Mesenchymal stem cell (in vitro differentiated cells and primary cell): Measurements from ENCODE around the gene CD8B.

Experiments used
- DNase-seq: peaks from one replicate; pipeline ENCODE4 v3.0.0-alpha.2; 2013
- H2AFZ ChIP-seq: one replicate; pipeline ENCODE4 v1.6.1; 2013; ENCODE audit warnings: low read depth, mild to moderate bottlenecking, control low read depth, inconsistent platforms, low read length, moderate library complexity
- H2AK5ac ChIP-seq: 2 replicates; pipeline ENCODE4 v1.6.1; 2013; ENCODE audit warnings: low read length, moderate library complexity, mild to moderate bottlenecking, inconsistent platforms; ENCODE audit not compliant: severe bottlenecking
- H2BK120ac ChIP-seq: one replicate; pipeline ENCODE4 v1.6.1; 2013; ENCODE audit warnings: low read depth, mild to moderate bottlenecking, inconsistent platforms, low read length, moderate library complexity
- H2BK12ac ChIP-seq, 2 experiments: one replicate each; pipeline ENCODE4 v1.6.1; 2013; ENCODE audit warnings: inconsistent platforms in 2 of 2, low read length in 2 of 2, mild to moderate bottlenecking in 2 of 2, moderate library complexity in 2 of 2, control low read depth in 1 of 2
- H2BK15ac ChIP-seq: one replicate; pipeline ENCODE4 v1.6.1; 2013; ENCODE audit warnings: mild to moderate bottlenecking, low read depth, inconsistent platforms; ENCODE audit not compliant: poor library complexity, severe bottlenecking
- H2BK5ac ChIP-seq: 2 replicates; pipeline ENCODE4 v1.6.1; 2013; ENCODE audit warnings: low read depth, mild to moderate bottlenecking, low read length, control low read depth, inconsistent platforms; ENCODE audit not compliant: poor library complexity, severe bottlenecking
- H3K14ac ChIP-seq, 2 experiments: one replicate each; pipeline ENCODE4 v1.6.1; 2013; ENCODE audit warnings: inconsistent platforms in 2 of 2, low read length in 2 of 2, control low read depth in 1 of 2, mild to moderate bottlenecking in 1 of 2, moderate library complexity in 1 of 2
- H3K18ac ChIP-seq, 2 experiments: one replicate each; pipeline ENCODE4 v1.6.1; 2013; ENCODE audit warnings: inconsistent platforms in 2 of 2, low read length in 2 of 2, control low read depth in 1 of 2, low read depth in 1 of 2, mild to moderate bottlenecking in 1 of 2
- H3K23ac ChIP-seq, 2 experiments: one replicate each; pipeline ENCODE4 v1.6.1; 2013; ENCODE audit warnings: inconsistent platforms in 2 of 2, low read length in 2 of 2, mild to moderate bottlenecking in 2 of 2, moderate library complexity in 2 of 2, control low read depth in 1 of 2
- H3K27ac ChIP-seq: 2 replicates; pipeline ENCODE4 v1.5.1; 2013; ENCODE audit warnings: mild to moderate bottlenecking, moderate library complexity, low read length, control low read depth, inconsistent platforms; ENCODE audit not compliant: poor library complexity, severe bottlenecking
- H3K27me3 ChIP-seq, 2 experiments: 2 replicates each; pipeline versions ENCODE4 v1.6.1 to v1.7.0; 2013; ENCODE audit warnings: low read length in 2 of 2, mild to moderate bottlenecking in 2 of 2, moderate library complexity in 2 of 2, control low read depth in 1 of 2, inconsistent platforms in 1 of 2; ENCODE audit not compliant: control insufficient read depth in 1 of 2, insufficient read depth in 1 of 2
- H3K36me3 ChIP-seq, 2 experiments: 2 replicates each; pipeline versions ENCODE4 v1.6.1 to v1.7.0; 2013; ENCODE audit warnings: low read length in 2 of 2, control low read depth in 1 of 2, inconsistent platforms in 1 of 2, low read depth in 1 of 2, mild to moderate bottlenecking in 1 of 2; ENCODE audit not compliant: insufficient read depth in 2 of 2, control insufficient read depth in 1 of 2
- H3K4ac ChIP-seq, 2 experiments: one replicate each; pipeline ENCODE4 v1.6.1; 2013; ENCODE audit warnings: inconsistent platforms in 2 of 2, low read length in 2 of 2, mild to moderate bottlenecking in 2 of 2, moderate library complexity in 2 of 2, control low read depth in 1 of 2, low read depth in 1 of 2
- H3K4me1 ChIP-seq: 2 replicates; pipeline ENCODE4 v1.6.1; 2013; ENCODE audit warnings: low read depth, low read length, control low read depth; ENCODE audit not compliant: control insufficient read depth, insufficient read depth
- H3K4me2 ChIP-seq: 2 replicates; pipeline ENCODE4 v1.6.1; 2013; ENCODE audit warnings: low read length, mild to moderate bottlenecking, inconsistent platforms; ENCODE audit not compliant: poor library complexity, severe bottlenecking
- H3K4me3 ChIP-seq, 2 experiments: 2 replicates each; pipeline versions ENCODE4 v1.5.1 to v1.7.0; 2013; ENCODE audit warnings: low read length in 2 of 2, mild to moderate bottlenecking in 2 of 2, control low read depth in 1 of 2, low read depth in 1 of 2; ENCODE audit not compliant: insufficient read depth in 1 of 2
- H3K79me1 ChIP-seq: replicated peaks from 2 replicates; pipeline ENCODE4 v1.6.1; 2013; ENCODE audit warnings: mild to moderate bottlenecking, control low read depth, low read length, inconsistent platforms; ENCODE audit not compliant: poor library complexity, severe bottlenecking
- H3K9ac ChIP-seq: 2 replicates; pipeline ENCODE4 v1.7.0; 2013; ENCODE audit warnings: mild to moderate bottlenecking, low read length, moderate library complexity
- H3K9me3 ChIP-seq: 2 replicates; pipeline ENCODE4 v1.7.0; 2013; ENCODE audit warnings: mild to moderate bottlenecking, low read length; ENCODE audit not compliant: control insufficient read depth
- H4K8ac ChIP-seq: one replicate; pipeline ENCODE4 v1.6.1; 2013; ENCODE audit warnings: inconsistent platforms, mild to moderate bottlenecking, low read length, moderate library complexity
- H4K91ac ChIP-seq: one replicate; pipeline ENCODE4 v1.6.1; 2013; ENCODE audit warnings: mild to moderate bottlenecking, low read length, inconsistent platforms
- WGBS: methylation state at CpG from one replicate; pipeline ENCODE4 v1.1.7; 2013; ENCODE audit warnings: mixed read lengths; 5-methylcytosine and 5-hydroxymethylcytosine counted together

CD8B gene

GRCh38 chr2:86788881-86789686, 72.6 kb downstream of the CD8B start:
- DNase-seq: no peak
- H3K27ac ChIP-seq: no peak overlapping the region
- 11% methylated on average over 55 of the region's 64 CpGs for WGBS

GRCh38 chr2:86788165-86788564, 73.5 kb downstream of the CD8B start:
- Histone ChIP-seq H2BK5ac (no peak overlapping the region), H3K23ac (no peak overlapping the region), H3K4ac (no peak overlapping the region), H3K9me3 (no peaks in the 10 kb centered on the region), H4K91ac (no peak overlapping the region), H2BK120ac (no peak overlapping the region), H3K4me3 (no peak overlapping the region), H3K27ac (no peak overlapping the region), H4K8ac (no peak overlapping the region), H3K36me3 (no peaks in the 10 kb centered on the region), H3K79me1 (no peaks in the 10 kb centered on the region), H3K4me1 (peaks cover 17% of the 10 kb centered on the region), H3K9ac (no peak overlapping the region), H2BK15ac (no peak overlapping the region), H2AFZ (no peak overlapping the region), H3K4me2 (no peak overlapping the region), H2BK12ac (no peak overlapping the region), H2AK5ac (no peak overlapping the region), H3K18ac (no peak overlapping the region), H3K27me3 (peaks cover 64 to 84% of the 10 kb centered on the region in 2 experiments), H3K14ac (no peak overlapping the region)
- 78% methylated on average over 6 of the region's 7 CpGs for WGBS
- no peak for DNase-seq

More at GRCh38 chr2:86788881-86789686, 72.6 kb downstream of the CD8B start:
- Histone ChIP-seq H2BK5ac (no peak overlapping the region), H2BK120ac (no peak overlapping the region), H3K18ac (no peak overlapping the region), H3K27me3 (peaks cover 69 to 90% of the 10 kb centered on the region in 2 experiments), H2AFZ (no peak overlapping the region), H3K4ac (no peak overlapping the region), H3K9me3 (no peaks in the 10 kb centered on the region), H4K8ac (no peak overlapping the region), H2AK5ac (no peak overlapping the region), H3K4me2 (no peak overlapping the region), H3K14ac (no peak overlapping the region), H3K36me3 (no peaks in the 10 kb centered on the region), H3K9ac (no peak overlapping the region), H2BK15ac (no peak overlapping the region), H3K79me1 (no peaks in the 10 kb centered on the region), H4K91ac (no peak overlapping the region), H3K4me3 (no peak overlapping the region), H3K23ac (no peak overlapping the region), H3K4me1 (peaks cover 17% of the 10 kb centered on the region), H2BK12ac (no peak overlapping the region)

- H3K9ac ChIP-seq: no peak overlapping the region
- peaks cover 17% of the 10 kb centered on the region for H3K4me1 ChIP-seq
- H3K79me1 ChIP-seq: no peaks in the 10 kb centered on the region
- no peak overlapping the region for H3K4ac ChIP-seq
- H2BK12ac ChIP-seq: no peak overlapping the region
- no peak overlapping the region for H3K23ac ChIP-seq
- H3K4me2 ChIP-seq: no peak overlapping the region
- H4K91ac ChIP-seq: no peak overlapping the region
- no peak overlapping the region for H2BK5ac ChIP-seq
- H3K14ac ChIP-seq: no peak overlapping the region
- H4K8ac ChIP-seq: no peak overlapping the region
- peaks cover 62 to 79% of the 10 kb centered on the region in 2 experiments for H3K27me3 ChIP-seq
- H3K9me3 ChIP-seq: no peaks in the 10 kb centered on the region
- H3K18ac ChIP-seq: no peak overlapping the region
- H2BK15ac ChIP-seq: no peak overlapping the region
- no peak overlapping the region for H3K27ac ChIP-seq
- no peak overlapping the region for H2AK5ac ChIP-seq
- WGBS: 66% methylated on average over 2 of the region's 2 CpGs
- H3K36me3 ChIP-seq: no peaks in the 10 kb centered on the region
- no peak overlapping the region for H3K4me3 ChIP-seq
- H2BK120ac ChIP-seq: no peak overlapping the region
- no peak overlapping the region for H2AFZ ChIP-seq
- no peak for DNase-seq
Observed at GRCh38 chr2:86787736-86788135, 74.0 kb downstream of the CD8B start.

GRCh38 chr2:86786001-86786536, 75.6 kb downstream of the CD8B start:
- Histone ChIP-seq H3K9ac (no peak overlapping the region), H3K4ac (no peak overlapping the region), H3K9me3 (no peaks in the 10 kb centered on the region), H2BK15ac (no peak overlapping the region), H2BK120ac (no peak overlapping the region), H4K91ac (no peak overlapping the region), H3K79me1 (no peaks in the 10 kb centered on the region), H3K4me3 (no peak overlapping the region), H2BK12ac (no peak overlapping the region), H3K36me3 (no peaks in the 10 kb centered on the region), H3K27me3 (peaks cover 60 to 68% of the 10 kb centered on the region in 2 experiments), H3K14ac (no peak overlapping the region), H3K18ac (no peak overlapping the region), H4K8ac (no peak overlapping the region), H2AFZ (no peak overlapping the region), H3K4me2 (no peak overlapping the region), H2AK5ac (no peak overlapping the region), H2BK5ac (no peak overlapping the region), H3K27ac (no peak overlapping the region), H3K4me1 (peaks cover 11% of the 10 kb centered on the region), H3K23ac (no peak overlapping the region)
- DNase-seq: no peak
- WGBS: 35% methylated on average over 9 of the region's 10 CpGs
